ENCODE data around the gene PIP5K1B. TPM values are rescaled to one million over a fixed set of nuclear protein-coding genes. Genes with fewer than 3 reads are reported as not detected.

The PIP5K1B gene
- total and polyA plus RNA-seq, 2 donors (not counting 1 experiment from before 2014, with no cell fraction given): 11.8 to 24.1 TPM

DNA sequence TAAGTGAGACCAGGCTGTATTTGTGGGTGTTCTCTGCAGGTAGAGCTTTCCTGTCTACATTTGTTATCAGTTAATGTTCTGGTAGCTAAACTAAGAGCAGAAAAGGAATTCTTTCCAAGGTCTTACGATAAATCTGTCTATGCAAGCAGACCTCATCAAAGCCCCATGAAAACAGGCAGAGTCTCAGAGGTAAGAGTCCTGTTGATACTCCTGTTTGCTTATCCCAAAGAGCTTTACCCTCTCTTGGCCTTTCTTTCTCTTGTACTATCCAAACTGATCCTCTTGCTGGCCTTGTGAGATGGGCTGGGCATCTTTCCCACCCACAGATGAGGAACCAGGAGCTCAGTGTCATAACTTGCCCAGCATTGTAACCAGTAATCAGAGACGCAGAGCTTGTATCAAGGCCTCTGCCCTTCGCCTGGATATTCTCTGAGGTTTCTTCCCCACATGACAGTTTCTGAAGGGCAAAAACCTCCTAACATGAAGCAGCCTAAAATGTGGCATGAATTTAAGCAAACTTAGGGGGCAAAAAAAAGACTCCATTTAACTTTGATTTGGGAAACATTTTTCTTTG lies 275.4 kb downstream of the PIP5K1B start:
- ChIA-PET POLR2A (interaction anchor here (0.8 kb wide), 1 partner anchor 31 kb away, joined by 5 read pairs; no protein-coding TSS in a partner anchor), CTCF (no interaction called here)
- no peak overlapping the region for H3K9ac ChIP-seq (ENCODE audit: low read length)
- H3K27me3 ChIP-seq (replicated peaks in 1 of 4; ENCODE audit: control extremely low read depth in 1 of 4, control insufficient read depth in 3 of 4, insufficient read depth in 4 of 4, low read length in 3 of 4): no peaks in the 10 kb centered on the region
- H3K4me2 ChIP-seq (replicated peaks; ENCODE audit: low read depth, low read length, poor library complexity, severe bottlenecking): no peak overlapping the region
- no peak for TF ChIP-seq EZH2 (IDR thresholded peaks at IDR 0.05; ENCODE audit: borderline replicate concordance, insufficient read depth, low read depth, low read length, poor library complexity, severe bottlenecking)
- TF ChIP-seq, protein P1, sequence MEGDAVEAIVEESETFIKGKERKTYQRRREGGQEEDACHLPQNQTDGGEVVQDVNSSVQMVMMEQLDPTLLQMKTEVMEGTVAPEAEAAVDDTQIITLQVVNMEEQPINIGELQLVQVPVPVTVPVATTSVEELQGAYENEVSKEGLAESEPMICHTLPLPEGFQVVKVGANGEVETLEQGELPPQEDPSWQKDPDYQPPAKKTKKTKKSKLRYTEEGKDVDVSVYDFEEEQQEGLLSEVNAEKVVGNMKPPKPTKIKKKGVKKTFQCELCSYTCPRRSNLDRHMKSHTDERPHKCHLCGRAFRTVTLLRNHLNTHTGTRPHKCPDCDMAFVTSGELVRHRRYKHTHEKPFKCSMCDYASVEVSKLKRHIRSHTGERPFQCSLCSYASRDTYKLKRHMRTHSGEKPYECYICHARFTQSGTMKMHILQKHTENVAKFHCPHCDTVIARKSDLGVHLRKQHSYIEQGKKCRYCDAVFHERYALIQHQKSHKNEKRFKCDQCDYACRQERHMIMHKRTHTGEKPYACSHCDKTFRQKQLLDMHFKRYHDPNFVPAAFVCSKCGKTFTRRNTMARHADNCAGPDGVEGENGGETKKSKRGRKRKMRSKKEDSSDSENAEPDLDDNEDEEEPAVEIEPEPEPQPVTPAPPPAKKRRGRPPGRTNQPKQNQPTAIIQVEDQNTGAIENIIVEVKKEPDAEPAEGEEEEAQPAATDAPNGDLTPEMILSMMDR (IDR thresholded peaks at IDR 0.05): no peak
- no peaks in the 10 kb centered on the region for H3K9me3 Mint-ChIP-seq (ENCODE audit: insufficient read depth)
- no peaks in the 10 kb centered on the region for H3K27me3 Mint-ChIP-seq
- no peak overlapping the region for H2AFZ ChIP-seq (ENCODE audit: insufficient read depth, low read depth, low read length, poor library complexity, severe bottlenecking)
- no peak overlapping the region for H3K27ac ChIP-seq (ENCODE audit: low read length in 2 of 2)
- intact Hi-C loops (cut with micrococcal nuclease): loop anchor here (10.0 kb wide), 1 partner anchor 56 kb away; no protein-coding TSS in a partner anchor
- H4K20me1 ChIP-seq (ENCODE audit: control insufficient read depth, insufficient read depth, low read length, poor library complexity, severe bottlenecking): no peaks in the 10 kb centered on the region
- WGBS (ENCODE audit: insufficient coverage): 94% methylated on average over 2 of the region's 3 CpGs
- peaks cover 52% of the 10 kb centered on the region for H3K4me1 Mint-ChIP-seq
- H3K9me3 ChIP-seq (ENCODE audit: control extremely low read depth in 1 of 3, control insufficient read depth in 2 of 3, insufficient read depth in 1 of 3, low read length in 2 of 3): peaks cover 0 to 4% (median 0%) of the 10 kb centered on the region in 3 donors
- no peaks in the 10 kb centered on the region for H3K36me3 ChIP-seq (replicated peaks in 1 of 2; ENCODE audit: control extremely low read depth in 1 of 2, control insufficient read depth in 1 of 2, extremely low read depth in 1 of 2, insufficient read depth in 2 of 2, low read length in 1 of 2)
- H3K4me1 ChIP-seq (ENCODE audit: control insufficient read depth in 2 of 2, insufficient read depth in 2 of 2, low read length in 2 of 2): peaks cover 32 to 34% of the 10 kb centered on the region in 2 donors
- H3K4me3 ChIP-seq (ENCODE audit: control extremely low read depth in 1 of 5, extremely low read depth in 1 of 5, insufficient read depth in 1 of 5, low read depth in 2 of 5, low read length in 4 of 5): no peak overlapping the region
- peaks cover 5% of the 10 kb centered on the region for H3K79me2 ChIP-seq (ENCODE audit: control insufficient read depth, insufficient read depth, low read length)
- ATAC-seq (ENCODE audit: low read depth): no peak
- no peak overlapping the region for H3K27ac Mint-ChIP-seq
- no peak overlapping the region for H3K4me3 Mint-ChIP-seq
- DNase-seq: no peak

DNA sequence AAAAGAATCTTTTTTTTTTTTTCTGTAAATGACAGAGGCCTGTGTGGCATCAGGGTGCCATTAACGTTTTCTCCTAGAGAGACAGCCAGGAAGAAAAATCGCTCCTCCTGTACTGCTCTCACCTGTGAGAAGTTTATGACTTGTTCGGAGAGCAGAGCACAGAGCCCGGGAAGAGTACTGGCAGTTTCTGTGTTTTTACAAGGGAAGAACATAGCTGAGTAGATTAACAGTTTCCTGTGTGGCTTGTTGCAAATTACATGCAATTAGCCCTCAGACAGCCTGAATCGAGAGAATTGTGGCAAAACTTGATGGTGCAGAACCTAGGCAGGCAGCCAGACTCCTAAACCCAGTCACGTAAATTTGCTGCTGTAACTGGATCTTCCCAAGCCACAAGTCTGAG lies 276.7 kb downstream of the PIP5K1B start:
- CTCF ChIA-PET: interaction anchor here (0.7 kb wide), 2 partner anchors 103 to 299 kb away, joined by 3 read pairs; no protein-coding TSS in a partner anchor

More for the DNA sequence above, 276.7 kb downstream of the PIP5K1B start:
- no peak overlapping the region for H3K4me2 ChIP-seq (replicated peaks; ENCODE audit: low read depth, low read length, poor library complexity, severe bottlenecking)
- 9% methylated on average over 4 of the region's 6 CpGs for WGBS (ENCODE audit: insufficient coverage)
- no peaks in the 10 kb centered on the region for H3K27me3 ChIP-seq (replicated peaks in 1 of 4; ENCODE audit: control extremely low read depth in 1 of 4, control insufficient read depth in 3 of 4, insufficient read depth in 4 of 4, low read length in 3 of 4)
- H3K36me3 ChIP-seq (replicated peaks in 1 of 2; ENCODE audit: control extremely low read depth in 1 of 2, control insufficient read depth in 1 of 2, extremely low read depth in 1 of 2, insufficient read depth in 2 of 2, low read length in 1 of 2): no peaks in the 10 kb centered on the region
- Mint-ChIP-seq H3K27ac (peak overlapping the region; percentile 37), H3K27me3 (no peaks in the 10 kb centered on the region), H3K9me3 (ENCODE audit: insufficient read depth) (no peaks in the 10 kb centered on the region), H3K4me1 (peaks cover 39% of the 10 kb centered on the region), H3K4me3 (no peak overlapping the region)
- H3K4me1 ChIP-seq (ENCODE audit: control insufficient read depth in 2 of 2, insufficient read depth in 2 of 2, low read length in 2 of 2): peaks cover 22 to 24% of the 10 kb centered on the region in 2 donors
- no peak overlapping the region for H2AFZ ChIP-seq (ENCODE audit: insufficient read depth, low read depth, low read length, poor library complexity, severe bottlenecking)
- ATAC-seq (ENCODE audit: low read depth): no peak
- no peak overlapping the region for H3K27ac ChIP-seq (ENCODE audit: low read length in 2 of 2)
- H3K79me2 ChIP-seq (ENCODE audit: control insufficient read depth, insufficient read depth, low read length): peaks cover 5% of the 10 kb centered on the region
- no peak for DNase-seq
- POLR2A ChIA-PET: interaction anchor here (0.5 kb wide), 1 partner anchor 92 kb away, joined by 6 read pairs; no protein-coding TSS in a partner anchor
- TF ChIP-seq, protein P1 (IDR thresholded peaks at IDR 0.05): no peak
- TF ChIP-seq EZH2 (IDR thresholded peaks at IDR 0.05; ENCODE audit: borderline replicate concordance, insufficient read depth, low read depth, low read length, poor library complexity, severe bottlenecking): no peak
- H4K20me1 ChIP-seq (ENCODE audit: control insufficient read depth, insufficient read depth, low read length, poor library complexity, severe bottlenecking): no peaks in the 10 kb centered on the region
- H3K9ac ChIP-seq (ENCODE audit: low read length): peak overlapping the region; percentile 26
- H3K4me3 ChIP-seq (ENCODE audit: control extremely low read depth in 1 of 5, extremely low read depth in 1 of 5, insufficient read depth in 1 of 5, low read depth in 2 of 5, low read length in 4 of 5): no peak overlapping the region
- H3K9me3 ChIP-seq (ENCODE audit: control extremely low read depth in 1 of 3, control insufficient read depth in 2 of 3, insufficient read depth in 1 of 3, low read length in 2 of 3): no peaks in the 10 kb centered on the region
- intact Hi-C loops (cut with micrococcal nuclease): loop anchor here (10.0 kb wide), 1 partner anchor 57 kb away; no protein-coding TSS in a partner anchor

Measured in B cell (primary cell).